Activated CD8-positive, alpha-beta T cell treated with anti-CD3 and anti-CD28 coated beads for 36 hours (primary cell): ENCODE data around the gene TENT5C. TPM values are rescaled to one million over a fixed set of nuclear protein-coding genes. Genes with fewer than 3 reads are reported as not detected.

ENCODE experiments used
- ATAC-seq: fragments of 200-7000 bp; cut with Tn5 transposase; one replicate; pipeline ENCODE4 v1.10.0; 2021; ENCODE audit warnings: mild to moderate bottlenecking, moderate library complexity
- CTCF ChIA-PET: fragments of 350-600 bp; sonication (Branson Sonifier 250); formaldehyde crosslinking; loops from one replicate; lab custom pipeline; 2021; ENCODE audit warnings: antibody characterized with exemption; lab: Charles Lee
- POLR2A ChIA-PET: fragments of 350-600 bp; sonication (Branson Sonifier 250); formaldehyde crosslinking; loops from one replicate; lab custom pipeline; 2021; ENCODE audit warnings: antibody characterized with exemption; lab: Charles Lee
- DNase-seq: peaks from one replicate; pipeline ENCODE4 v3.0.0-alpha.2; 2020
- H3K27ac Mint-ChIP-seq: one replicate; pipeline ENCODE4 v1.8.0; 2021; ENCODE audit warnings: mild to moderate bottlenecking, mixed read lengths
- H3K27me3 Mint-ChIP-seq: one replicate; pipeline ENCODE4 v1.8.0; 2021; ENCODE audit warnings: mixed read lengths
- H3K36me3 Mint-ChIP-seq: one replicate; pipeline ENCODE4 v1.8.0; 2021; ENCODE audit warnings: low read depth, mixed read lengths
- H3K4me1 Mint-ChIP-seq: one replicate; pipeline ENCODE4 v1.8.0; 2021; ENCODE audit warnings: low read depth, mixed read lengths
- H3K4me3 Mint-ChIP-seq: one replicate; pipeline ENCODE4 v1.8.0; 2021; ENCODE audit warnings: mild to moderate bottlenecking, moderate library complexity, mixed read lengths
- H3K9me3 Mint-ChIP-seq: one replicate; pipeline ENCODE4 v1.8.0; 2021; ENCODE audit warnings: mixed read lengths
- CTCF ChIP-seq: fragments of 200-600 bp; IDR thresholded peaks from one replicate; pipeline ENCODE4 v1.8.0; 2022; ENCODE audit warnings: antibody characterized with exemption, mild to moderate bottlenecking
- intact Hi-C: fragments of 100-400 bp; cut with micrococcal nuclease; formaldehyde crosslinking; loops from one replicate; pipeline ENCODE4 v1.10.0; 2022
- total RNA-seq, 2 experiments: library from RNA; stranded (reverse); gene quantifications; one replicate each; pipeline ENCODE4 v1.2.3, GENCODE V29; 2021

The TENT5C gene
- total RNA-seq, 2 experiments from 2014 or later: 13.1 to 13.6 TPM

DNA sequence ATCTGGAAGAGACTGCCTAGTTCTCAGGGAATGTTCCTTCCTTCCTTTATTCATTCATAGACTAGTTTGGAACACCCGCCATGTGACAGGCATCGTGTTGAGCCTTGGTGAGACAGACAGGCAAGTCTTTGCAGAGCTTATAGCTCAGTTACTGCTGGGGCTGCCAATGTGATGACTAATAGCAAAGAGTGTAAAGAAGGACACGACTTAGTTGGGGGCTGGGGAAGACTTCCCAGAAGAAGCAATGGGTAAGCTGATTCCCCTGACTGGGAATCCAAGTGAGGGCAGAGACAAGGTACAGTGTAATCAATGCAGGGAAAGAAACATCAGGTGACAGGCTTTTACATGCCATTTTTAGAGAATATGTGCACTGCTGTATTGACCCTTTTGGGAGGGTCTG, 51.2 kb downstream of the TENT5C start:
- H3K9me3 Mint-ChIP-seq: peaks cover 2% of the 10 kb centered on the region
- H3K4me1 Mint-ChIP-seq: peaks cover 94% of the 10 kb centered on the region
- H3K27me3 Mint-ChIP-seq: peaks cover 20% of the 10 kb centered on the region
- H3K36me3 Mint-ChIP-seq: no peaks in the 10 kb centered on the region
- intact Hi-C loops: loop anchor here (5.0 to 10.0 kb wide), 2 partner anchors 120 to 292 kb away; partner anchors contain the start of gene MAN1A2
- CTCF ChIA-PET: interaction anchor here (1.3 to 6.5 kb wide), 9 partner anchors 8 to 123 kb away, joined by 3 to 42 read pairs (median 22); partner anchors contain the start of gene TENT5C
- no peak for TF ChIP-seq CTCF
- H3K27ac Mint-ChIP-seq: peak overlapping the region; percentile 55
- no peak overlapping the region for H3K4me3 Mint-ChIP-seq
- DNase-seq: peak; percentile 50
- no peak for ATAC-seq
- POLR2A ChIA-PET: interaction anchor here (0.7 to 4.6 kb wide), 6 partner anchors 8 to 716 kb away, joined by 4 to 23 read pairs (median 12); partner anchors contain the start of gene TENT5C

GRCh38 chr1:117657949-117658660, 52.3 kb downstream of the TENT5C start:
- CTCF ChIA-PET: interaction anchor here (0.6 to 6.5 kb wide), 5 partner anchors 12 to 123 kb away, joined by 4 to 40 read pairs (median 26); partner anchors contain the start of gene TENT5C
- ATAC-seq (no peak), DNase-seq (no peak)
- Mint-ChIP-seq H3K9me3 (peaks cover 7% of the 10 kb centered on the region), H3K27ac (peak overlapping the region; percentile 21), H3K4me1 (peaks cover 92% of the 10 kb centered on the region), H3K4me3 (no peak overlapping the region), H3K36me3 (no peaks in the 10 kb centered on the region), H3K27me3 (peaks cover 16% of the 10 kb centered on the region)
- POLR2A ChIA-PET: interaction anchor here (1.2 to 4.6 kb wide), 4 partner anchors 15 to 107 kb away, joined by 3 to 23 read pairs (median 14); partner anchors contain the start of gene TENT5C
- intact Hi-C loops: loop anchor here (2.0 to 10.0 kb wide), 3 partner anchors 51 to 293 kb away; partner anchors contain the start of genes MAN1A2 and TENT5C
- no peak for TF ChIP-seq CTCF

DNA sequence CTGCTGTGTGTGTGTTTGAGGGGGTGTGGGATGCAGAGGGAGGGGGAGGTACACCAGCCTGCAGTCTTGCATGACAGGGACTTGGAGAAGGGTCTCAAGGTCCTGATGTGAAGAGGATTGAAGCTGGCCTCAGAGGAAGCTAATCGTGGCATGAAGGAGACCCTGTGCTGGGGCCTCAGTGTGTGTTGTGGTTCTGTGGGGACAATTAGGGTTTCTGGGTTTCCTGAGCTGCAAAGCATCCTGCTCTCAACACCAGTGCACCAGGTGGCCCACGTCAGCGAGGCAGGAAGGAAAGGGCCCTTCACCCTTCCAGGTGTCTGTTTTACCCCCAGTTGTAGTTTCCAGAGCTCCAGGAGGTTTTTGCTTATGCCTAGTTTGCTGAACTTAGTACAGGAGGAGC, 52.8 kb downstream of the TENT5C start:
- ATAC-seq (peak; percentile 21), DNase-seq (peak; percentile 84)
- H3K27me3 Mint-ChIP-seq: peaks cover 12% of the 10 kb centered on the region
- intact Hi-C loops: loop anchor here (2.0 to 10.0 kb wide), 3 partner anchors 52 to 294 kb away; partner anchors contain the start of genes MAN1A2 and TENT5C
- CTCF ChIA-PET: interaction anchor here (0.6 to 4.8 kb wide), 7 partner anchors 10 to 126 kb away, joined by 3 to 36 read pairs (median 4); partner anchors contain the start of gene TENT5C
- H3K9me3 Mint-ChIP-seq: peaks cover 7% of the 10 kb centered on the region
- no peaks in the 10 kb centered on the region for H3K36me3 Mint-ChIP-seq
- H3K27ac Mint-ChIP-seq: peak overlapping the region; percentile 21
- no peak overlapping the region for H3K4me3 Mint-ChIP-seq
- no peak for TF ChIP-seq CTCF
- H3K4me1 Mint-ChIP-seq: peaks cover 92% of the 10 kb centered on the region
- POLR2A ChIA-PET: interaction anchor here (1.2 to 2.0 kb wide), 2 partner anchors 51 to 108 kb away, joined by 3 to 14 read pairs; no protein-coding TSS in a partner anchor

- Mint-ChIP-seq H3K4me3 (no peak overlapping the region), H3K9me3 (peaks cover 7% of the 10 kb centered on the region), H3K36me3 (no peaks in the 10 kb centered on the region), H3K27me3 (peaks cover 9% of the 10 kb centered on the region), H3K4me1 (peaks cover 91% of the 10 kb centered on the region), H3K27ac (peak overlapping the region; percentile 73)
- DNase-seq: peak; percentile 49
- peak; percentile 11 for ATAC-seq
- POLR2A ChIA-PET: interaction anchor here (0.6 to 2.0 kb wide), 7 partner anchors 17 to 1436 kb away, joined by 3 to 14 read pairs (median 3); partner anchors contain the start of gene MAN1A2
- TF ChIP-seq CTCF: no peak
- intact Hi-C loops: loop anchor here (2.0 to 10.0 kb wide), 4 partner anchors 53 to 655 kb away; partner anchors contain the start of genes CD101, MAN1A2 and TENT5C
- CTCF ChIA-PET: interaction anchor here (0.9 to 4.8 kb wide), 8 partner anchors 11 to 127 kb away, joined by 3 to 36 read pairs (median 4); partner anchors contain the start of gene TENT5C
These were observed 53.9 kb downstream of the TENT5C start for GRCh38 chr1:117659550-117660270.
